ENCODE measurements around the gene ALDH5A1. TPM values are rescaled to one million over a fixed set of nuclear protein-coding genes. Genes with fewer than 3 reads are reported as not detected.

ALDH5A1 gene
- total and polyA plus RNA-seq, 2 of the 13 experiments (the other 11 are each of a cell fraction or from before 2014, with no cell fraction given), result 12.8 to 32.5 TPM

- TF ChIP-seq THAP9 (CRISPR knock-in tag; IDR thresholded peaks at IDR 0.05; ENCODE audit: borderline replicate concordance) (peak; percentile 71; the same call in 1 of the 2 replicates), FOXC1 (CRISPR knock-in tag; IDR thresholded peaks at IDR 0.05; ENCODE audit: borderline replicate concordance) (no peak), IKZF1 (IDR thresholded peaks at IDR 0.05) (no peak), ZSCAN31 (CRISPR knock-in tag; IDR thresholded peaks at IDR 0.05; ENCODE audit: low read depth) (peak; percentile 29; the same call in 1 of the 2 replicates), STAT5B (CRISPR knock-in tag; IDR thresholded peaks at IDR 0.05) (no peak), FOXK1 (CRISPR knock-in tag; IDR thresholded peaks at IDR 0.05; ENCODE audit: borderline replicate concordance, low read depth) (0 out of 2 replicates have a peak, but pooled peaks have one; percentile 27), JUND (CRISPR knock-in tag; IDR thresholded peaks at IDR 0.05) (no peak), ZNF264 (CRISPR knock-in tag; IDR thresholded peaks at IDR 0.05) (peak; percentile 56), CSRNP2 (CRISPR knock-in tag; conservative IDR thresholded peaks at IDR 0.05; ENCODE audit: low read depth) (no peak), KMT2B (CRISPR knock-in tag; IDR thresholded peaks at IDR 0.05) (0 out of 2 replicates have a peak, but pooled peaks have one; percentile 56), FOXK2 (IDR thresholded peaks at IDR 0.05) (peak; percentile 27; the same call in 1 of the 2 replicates), ZNF83 (CRISPR knock-in tag; IDR thresholded peaks at IDR 0.05; ENCODE audit: borderline replicate concordance) (no peak), ZNF512B (CRISPR knock-in tag; IDR thresholded peaks at IDR 0.05; ENCODE audit: borderline replicate concordance) (no peak), ZNF891 (CRISPR knock-in tag; IDR thresholded peaks at IDR 0.05) (no peak), BRCA1 (CRISPR knock-in tag; IDR thresholded peaks at IDR 0.05) (no peak), RARA (CRISPR knock-in tag; IDR thresholded peaks at IDR 0.05) (peak; percentile 56; the same call in 1 of the 2 replicates), SALL2 (CRISPR knock-in tag; IDR thresholded peaks at IDR 0.05) (0 out of 2 replicates have a peak, but pooled peaks have one; percentile 32), ZFP36L2 (CRISPR knock-in tag; IDR thresholded peaks at IDR 0.05) (no peak), ZNF329 (CRISPR knock-in tag; IDR thresholded peaks at IDR 0.05; ENCODE audit: low read depth) (no peak)
Measured at GRCh38 chr6:24504649-24505586, 10.1 kb downstream of the ALDH5A1 start (continued).

Measured in HepG2 (cell line).